Breast epithelium (tissue), 4 donors: ENCODE results near the gene SNX27. TPM values are rescaled to one million over a fixed set of nuclear protein-coding genes. Genes with fewer than 3 reads are reported as not detected.
"Not testable (repeated sequence)": the region's sequence is repeated elsewhere in the genome, so short reads cannot be mapped to it uniquely, and the experiment has no call there.

Experiments used
- DNase-seq, 2 donors: peaks; one replicate each; pipeline ENCODE4 v3.0.0-alpha.2; 2019; ENCODE audit warnings: low spot score in 2 of 2
- H3K27ac ChIP-seq, 2 donors: fragments of 200-600 bp; sonication (generic) in 1 of 2; one replicate each; pipeline ENCODE4 v1.5.1; 2016 to 2019; ENCODE audit warnings: mild to moderate bottlenecking in 1 of 2
- H3K27me3 ChIP-seq, 2 donors: fragments of 200-600 bp; sonication (generic) in 1 of 2; one replicate each; pipeline versions ENCODE4 v1.5.1 to v1.6.0; 2017 to 2019; ENCODE audit warnings: control low read depth in 1 of 2, mild to moderate bottlenecking in 1 of 2
- H3K36me3 ChIP-seq: fragments of 200-600 bp; one replicate; pipeline ENCODE4 v1.5.1; 2019
- H3K4me1 ChIP-seq, 2 donors: fragments of 200-600 bp; sonication (generic); one replicate each; pipeline ENCODE4 v1.5.1; 2016 to 2019; ENCODE audit warnings: control low read depth in 1 of 2
- H3K4me3 ChIP-seq, 3 donors: fragments of 200-600 bp; sonication (generic); 1 replicate in 2 of 3; 2 replicates in 1 of 3; pipeline ENCODE4 v1.5.1; 2016 to 2019; ENCODE audit warnings: mild to moderate bottlenecking in 3 of 3, moderate library complexity in 2 of 3
- H3K9me3 ChIP-seq, 2 donors: fragments of 200-600 bp; sonication (generic) in 1 of 2; one replicate each; pipeline ENCODE4 v1.5.1; 2016 to 2019; ENCODE audit warnings: control low read depth in 1 of 2
- CTCF ChIP-seq, 3 donors: fragments of 450-650 bp; IDR thresholded peaks; one replicate each; pipeline ENCODE4 v1.5.1; 2016 to 2017; ENCODE audit warnings: antibody characterized with exemption in 3 of 3, mild to moderate bottlenecking in 3 of 3, moderate library complexity in 3 of 3
- POLR2A ChIP-seq: fragments of 450-650 bp; IDR thresholded peaks from one replicate; pipeline ENCODE4 v1.6.1; 2016; ENCODE audit warnings: antibody characterized with exemption, mild to moderate bottlenecking, moderate library complexity
- POLR2AphosphoS5 ChIP-seq, 3 donors: sonication (generic); formaldehyde crosslinking; IDR thresholded peaks; one replicate each; pipeline ENCODE4 v1.6.1; 2017; ENCODE audit warnings: antibody characterized with exemption in 3 of 3
- intact Hi-C: fragments of 100-400 bp; cut with DNase I; formaldehyde crosslinking; loops from one replicate; pipeline ENCODE4 v1.15.1; 2023; ENCODE audit warnings: low total_unique reads
- total RNA-seq, 3 donors: library from RNA; depleted of rRNA; stranded (reverse); fragments of >200 nt; gene quantifications; one replicate each; pipeline ENCODE4 v1.1.0, GENCODE V29; 2016

The SNX27 gene
- total RNA-seq, 3 donors from 2014 or later, result 41.3 to 46.8 (median 43.6) TPM

GRCh38 chr1:151596166-151596953 is 15.5 kb upstream of the SNX27 start:
- DNase-seq, result no peak
- Histone ChIP-seq H3K4me3 (no peak overlapping the region), H3K27ac (no peak overlapping the region), H3K9me3 (no peaks in the 10 kb centered on the region), H3K4me1 (no peaks in the 10 kb centered on the region), H3K27me3 (no peaks in the 10 kb centered on the region), H3K36me3 (no peaks in the 10 kb centered on the region)
- TF ChIP-seq POLR2A (no peak), CTCF (IDR thresholded peaks at IDR 0.05) (no peak), POLR2AphosphoS5 (IDR thresholded peaks at IDR 0.05) (no peak)
- intact Hi-C loops, result loop anchor here (2.0 kb wide), 1 partner anchor 38 kb away; no protein-coding TSS in a partner anchor

GRCh38 chr1:151602550-151602949 is 9.3 kb upstream of the SNX27 start:
- intact Hi-C loops, H3K27ac ChIP-seq, H3K4me1 ChIP-seq, H3K4me3 ChIP-seq, H3K27me3 ChIP-seq, H3K9me3 ChIP-seq, H3K36me3 ChIP-seq, DNase-seq: not testable (repeated sequence)

GRCh38 chr1:151604291-151604690 is 7.6 kb upstream of the SNX27 start:
- no peaks in the 10 kb centered on the region for H3K27me3 ChIP-seq
- no peaks in the 10 kb centered on the region for H3K4me1 ChIP-seq
- H3K4me3 ChIP-seq, result no peak overlapping the region
- no peak overlapping the region for H3K27ac ChIP-seq
- intact Hi-C loops, result no loop called here
- H3K9me3 ChIP-seq, result no peaks in the 10 kb centered on the region
- H3K36me3 ChIP-seq, result no peaks in the 10 kb centered on the region
- DNase-seq, result no peak
- TF ChIP-seq POLR2A (no peak), CTCF (IDR thresholded peaks at IDR 0.05) (no peak), POLR2AphosphoS5 (IDR thresholded peaks at IDR 0.05) (no peak)

GRCh38 chr1:151606384-151606783 is 5.5 kb upstream of the SNX27 start:
- intact Hi-C loops, result no loop called here
- no peak overlapping the region for H3K27ac ChIP-seq
- no peaks in the 10 kb centered on the region for H3K36me3 ChIP-seq
- H3K4me1 ChIP-seq, result no peaks in the 10 kb centered on the region
- H3K27me3 ChIP-seq, result no peaks in the 10 kb centered on the region
- TF ChIP-seq POLR2AphosphoS5 (IDR thresholded peaks at IDR 0.05) (no peak), CTCF (IDR thresholded peaks at IDR 0.05) (no peak), POLR2A (no peak)
- DNase-seq, result no peak
- H3K4me3 ChIP-seq, result no peak overlapping the region
- no peaks in the 10 kb centered on the region for H3K9me3 ChIP-seq

GRCh38 chr1:151606857-151607256 is 5.0 kb upstream of the SNX27 start:
- H3K27me3 ChIP-seq, result no peaks in the 10 kb centered on the region

More at GRCh38 chr1:151606857-151607256, 5.0 kb upstream of the SNX27 start:
- no peaks in the 10 kb centered on the region for H3K36me3 ChIP-seq
- intact Hi-C loops, result no loop called here
- H3K4me3 ChIP-seq, result no peak overlapping the region
- H3K27ac ChIP-seq, result no peak overlapping the region
- DNase-seq, result no peak
- no peaks in the 10 kb centered on the region for H3K4me1 ChIP-seq
- TF ChIP-seq POLR2AphosphoS5 (IDR thresholded peaks at IDR 0.05) (no peak), POLR2A (no peak), CTCF (IDR thresholded peaks at IDR 0.05) (no peak)
- no peaks in the 10 kb centered on the region for H3K9me3 ChIP-seq
